ENCODE data around the gene ITGAX. TPM values are rescaled to one million over a fixed set of nuclear protein-coding genes. Genes with fewer than 3 reads are reported as not detected.
"Not testable (repeated sequence)": the region's sequence is repeated elsewhere in the genome, so short reads cannot be mapped to it uniquely, and the experiment has no call there.

The ITGAX gene
- total RNA-seq, 1 donor from 2014 or later: not detected

- peaks cover 4% of the 10 kb centered on the region for H3K9me3 Mint-ChIP-seq
- DNase-seq (ENCODE audit: low spot score in 2 of 2, unreplicated experiment in 2 of 2): no peak
- no peak for TF ChIP-seq CTCF (IDR thresholded peaks at IDR 0.05; ENCODE audit: unreplicated experiment)
- no peaks in the 10 kb centered on the region for H3K4me1 Mint-ChIP-seq
- no peak overlapping the region for H3K27ac Mint-ChIP-seq
- H3K4me3 Mint-ChIP-seq: no peak overlapping the region
- no peaks in the 10 kb centered on the region for H3K36me3 Mint-ChIP-seq
- peaks cover 44% of the 10 kb centered on the region for H3K27me3 Mint-ChIP-seq (ENCODE audit: low read depth)
Measured at GRCh38 chr16:31416371-31416770, 61.4 kb downstream of the ITGAX start.

- H3K9me3 Mint-ChIP-seq; H3K36me3 Mint-ChIP-seq; H3K27ac Mint-ChIP-seq; DNase-seq (ENCODE audit: low spot score in 2 of 2, unreplicated experiment in 2 of 2); H3K4me3 Mint-ChIP-seq; H3K4me1 Mint-ChIP-seq: not testable (repeated sequence)
- H3K27me3 Mint-ChIP-seq (ENCODE audit: low read depth): peaks cover 50% of the 10 kb centered on the region
Measured at GRCh38 chr16:31417036-31417435, 62.1 kb downstream of the ITGAX start.

GRCh38 chr16:31417916-31418315 lies 62.9 kb downstream of the ITGAX start:
- peaks cover 4% of the 10 kb centered on the region for H3K9me3 Mint-ChIP-seq
- no peak overlapping the region for H3K4me3 Mint-ChIP-seq
- H3K27me3 Mint-ChIP-seq (ENCODE audit: low read depth): peaks cover 55% of the 10 kb centered on the region
- H3K27ac Mint-ChIP-seq: no peak overlapping the region
- no peak for DNase-seq (ENCODE audit: low spot score in 2 of 2, unreplicated experiment in 2 of 2)
- TF ChIP-seq CTCF (IDR thresholded peaks at IDR 0.05; ENCODE audit: unreplicated experiment): no peak
- H3K36me3 Mint-ChIP-seq: no peaks in the 10 kb centered on the region
- no peaks in the 10 kb centered on the region for H3K4me1 Mint-ChIP-seq

- H3K4me3 Mint-ChIP-seq: no peak overlapping the region
- H3K36me3 Mint-ChIP-seq: no peaks in the 10 kb centered on the region
- peaks cover 62% of the 10 kb centered on the region for H3K27me3 Mint-ChIP-seq (ENCODE audit: low read depth)
- no peak for TF ChIP-seq CTCF (IDR thresholded peaks at IDR 0.05; ENCODE audit: unreplicated experiment)
- no peaks in the 10 kb centered on the region for H3K4me1 Mint-ChIP-seq
- H3K27ac Mint-ChIP-seq: no peak overlapping the region
- peaks cover 4% of the 10 kb centered on the region for H3K9me3 Mint-ChIP-seq
- no peak for DNase-seq (ENCODE audit: low spot score in 2 of 2, unreplicated experiment in 2 of 2)
Measured at GRCh38 chr16:31420037-31420436, 65.1 kb downstream of the ITGAX start.

- peaks cover 61% of the 10 kb centered on the region for H3K27me3 Mint-ChIP-seq (ENCODE audit: low read depth)
- H3K36me3 Mint-ChIP-seq: no peaks in the 10 kb centered on the region
- no peak overlapping the region for H3K27ac Mint-ChIP-seq
- peaks cover 4% of the 10 kb centered on the region for H3K9me3 Mint-ChIP-seq
- no peak for TF ChIP-seq CTCF (IDR thresholded peaks at IDR 0.05; ENCODE audit: unreplicated experiment)
- DNase-seq (ENCODE audit: low spot score in 2 of 2, unreplicated experiment in 2 of 2): no peak
- no peaks in the 10 kb centered on the region for H3K4me1 Mint-ChIP-seq
- H3K4me3 Mint-ChIP-seq: no peak overlapping the region
Measured at GRCh38 chr16:31421587-31421986, 66.6 kb downstream of the ITGAX start.

- DNase-seq (ENCODE audit: low spot score in 2 of 2, unreplicated experiment in 2 of 2): no peak
- Mint-ChIP-seq H3K4me3 (no peak overlapping the region), H3K4me1 (no peaks in the 10 kb centered on the region), H3K27ac (no peak overlapping the region), H3K9me3 (peaks cover under 1% of the 10 kb centered on the region), H3K27me3 (ENCODE audit: low read depth) (peaks cover 57% of the 10 kb centered on the region), H3K36me3 (no peaks in the 10 kb centered on the region)
- TF ChIP-seq CTCF (IDR thresholded peaks at IDR 0.05; ENCODE audit: unreplicated experiment): no peak
Measured at GRCh38 chr16:31423241-31423640, 68.3 kb downstream of the ITGAX start.
